AG04449 (cell line): Measurements from ENCODE around the gene CAMTA1.

Experiments used
- CTCF ChIA-PET: fragments of 350-600 bp; formaldehyde crosslinking; extraction: SDS; loops from one replicate; lab custom pipeline; 2021; ENCODE audit warnings: antibody characterized with exemption; lab: Yijun Ruan, JAX
- POLR2A ChIA-PET: fragments of 400-600, 350-600 bp; formaldehyde crosslinking; extraction: SDS; loops from one replicate; lab custom pipeline; 2020; ENCODE audit warnings: antibody characterized with exemption, inconsistent platforms; lab: Yijun Ruan, JAX
- DNase-seq: peaks from one replicate; pipeline ENCODE4 v3.0.0-alpha.2; 2010; ENCODE audit warnings: low read depth, low spot score
- H3K4me3 ChIP-seq: 2 replicates; pipeline ENCODE4 v1.5.1; 2011; ENCODE audit warnings: low read depth, mild to moderate bottlenecking, control low read depth, low read length
- CTCF ChIP-seq: IDR thresholded peaks from one replicate; pipeline ENCODE4 v1.5.1; 2011; ENCODE audit warnings: mild to moderate bottlenecking, moderate library complexity, low read length, control low read depth, inconsistent platforms; ENCODE audit not compliant: insufficient read depth; ENCODE audit errors: missing control alignments

Gene CAMTA1

GRCh38 chr1:6801966-6802365 is 16.7 kb downstream of the CAMTA1 start:
- CTCF ChIA-PET, result interaction anchor here (1.2 to 3.2 kb wide), 8 partner anchors 9 to 406 kb away, joined by 4 to 28 read pairs (median 8); no protein-coding TSS in a partner anchor
- DNase-seq, result no peak
- no peak for TF ChIP-seq CTCF
- H3K4me3 ChIP-seq, result no peak overlapping the region
- POLR2A ChIA-PET, result interaction anchor here (2.3 kb wide), 1 partner anchor 17 kb away, joined by 13 read pairs; the partner anchor contains the start of gene CAMTA1

- ChIA-PET POLR2A (interaction anchor here (0.7 to 2.3 kb wide), 2 partner anchors 18 to 741 kb away, joined by 3 to 13 read pairs; partner anchors contain the start of gene CAMTA1), CTCF (interaction anchor here (0.6 to 3.2 kb wide), 9 partner anchors 8 to 868 kb away, joined by 3 to 28 read pairs (median 8); no protein-coding TSS in a partner anchor)
- DNase-seq, result no peak
- H3K4me3 ChIP-seq, result no peak overlapping the region
- no peak for TF ChIP-seq CTCF
These were observed 17.2 kb downstream of the CAMTA1 start for GRCh38 chr1:6802454-6802853.

- CTCF ChIA-PET, result interaction anchor here (0.6 to 3.2 kb wide), 9 partner anchors 8 to 867 kb away, joined by 3 to 28 read pairs (median 6); no protein-coding TSS in a partner anchor
- no peak overlapping the region for H3K4me3 ChIP-seq
- no peak for DNase-seq
- TF ChIP-seq CTCF, result no peak
- POLR2A ChIA-PET, result interaction anchor here (0.7 to 2.3 kb wide), 2 partner anchors 18 to 741 kb away, joined by 3 to 13 read pairs; partner anchors contain the start of gene CAMTA1
These were observed 17.6 kb downstream of the CAMTA1 start for GRCh38 chr1:6802893-6803292.

GRCh38 chr1:6803357-6803756 is 18.1 kb downstream of the CAMTA1 start:
- TF ChIP-seq CTCF, result no peak
- CTCF ChIA-PET, result interaction anchor here (0.9 to 3.2 kb wide), 6 partner anchors 84 to 867 kb away, joined by 3 to 28 read pairs (median 4); no protein-coding TSS in a partner anchor
- no peak for DNase-seq
- H3K4me3 ChIP-seq, result no peak overlapping the region
- POLR2A ChIA-PET, result interaction anchor here (2.3 kb wide), 1 partner anchor 19 kb away, joined by 13 read pairs; the partner anchor contains the start of gene CAMTA1

GRCh38 chr1:6805004-6805416 is 19.8 kb downstream of the CAMTA1 start:
- ChIA-PET CTCF (interaction anchor here (1.1 to 2.0 kb wide), 5 partner anchors 9 to 864 kb away, joined by 3 to 8 read pairs (median 4); no protein-coding TSS in a partner anchor), POLR2A (no interaction called here)
- no peak overlapping the region for H3K4me3 ChIP-seq
- DNase-seq, result no peak
- TF ChIP-seq CTCF, result no peak

- ChIA-PET CTCF (interaction anchor here (1.9 kb wide), 1 partner anchor 82 kb away, joined by 13 read pairs; no protein-coding TSS in a partner anchor), POLR2A (no interaction called here)
- DNase-seq, result no peak
- no peak for TF ChIP-seq CTCF
- H3K4me3 ChIP-seq, result no peak overlapping the region
These were observed 22.5 kb downstream of the CAMTA1 start for GRCh38 chr1:6807782-6808181.
